HG03108 (cell line): ENCODE measurements around the gene GLIS1.

Experiments used
- ATAC-seq: cut with Tn5 transposase; IDR thresholded peaks from one replicate; pipeline ENCODE4 v1.9.1; 2021; ENCODE audit warnings: moderate library complexity; ENCODE audit not compliant: unreplicated experiment

The GLIS1 gene

GRCh38 chr1:53600561-53600960 is 138.4 kb downstream of the GLIS1 start:
- ATAC-seq: no peak

GRCh38 chr1:53600001-53600400 is 139.0 kb downstream of the GLIS1 start:
- ATAC-seq: no peak

- no peak for ATAC-seq
These were observed 139.5 kb downstream of the GLIS1 start for GRCh38 chr1:53599481-53599880.

GRCh38 chr1:53598966-53599365 is 140.0 kb downstream of the GLIS1 start:
- ATAC-seq: no peak

- no peak for ATAC-seq
These were observed 143.1 kb downstream of the GLIS1 start for GRCh38 chr1:53595906-53596305.

GRCh38 chr1:53594391-53595180 is 144.4 kb downstream of the GLIS1 start:
- no peak for ATAC-seq

- ATAC-seq: no peak
These were observed 145.1 kb downstream of the GLIS1 start for GRCh38 chr1:53593758-53594380.

GRCh38 chr1:53592985-53593757 is 145.8 kb downstream of the GLIS1 start:
- ATAC-seq: no peak

GRCh38 chr1:53592521-53592982 is 146.4 kb downstream of the GLIS1 start:
- ATAC-seq: no peak

GRCh38 chr1:53591924-53592323 is 147.0 kb downstream of the GLIS1 start:
- ATAC-seq: no peak

GRCh38 chr1:53590531-53591515 is 148.1 kb downstream of the GLIS1 start:
- no peak for ATAC-seq

GRCh38 chr1:53590104-53590503 is 148.9 kb downstream of the GLIS1 start:
- ATAC-seq: no peak

GRCh38 chr1:53589043-53589887 is 149.7 kb downstream of the GLIS1 start:
- no peak for ATAC-seq

- no peak for ATAC-seq
These were observed 150.7 kb downstream of the GLIS1 start for GRCh38 chr1:53588053-53588779.

GRCh38 chr1:53587252-53587988 is 151.5 kb downstream of the GLIS1 start:
- ATAC-seq: no peak

GRCh38 chr1:53586765-53587164 is 152.2 kb downstream of the GLIS1 start:
- no peak for ATAC-seq

GRCh38 chr1:53585565-53585964 is 153.4 kb downstream of the GLIS1 start:
- no peak for ATAC-seq

GRCh38 chr1:53585129-53585528 is 153.8 kb downstream of the GLIS1 start:
- no peak for ATAC-seq
